SU-DHL-6 (cell line): Measurements from ENCODE around the gene ZNF219.

Experiments used
- H2AFZ ChIP-seq: fragments of 200-600 bp; sonication (generic); 2 replicates; pipeline ENCODE4 v1.6.1; 2014; ENCODE audit warnings: low read depth, mild to moderate bottlenecking, moderate library complexity, mixed read lengths, antibody characterized with exemption, low read length; ENCODE audit not compliant: severe bottlenecking
- H3F3A ChIP-seq: fragments of 200-600 bp; shearing (Covaris generic); 2 replicates; pipeline ENCODE4 v1.6.0; 2016; ENCODE audit warnings: antibody characterized with exemption, mild to moderate bottlenecking; ENCODE audit not compliant: insufficient read depth
- H3K27ac ChIP-seq: fragments of 200-600 bp; sonication (generic); 2 replicates; pipeline ENCODE4 v1.5.1; 2016; ENCODE audit warnings: low read depth, mild to moderate bottlenecking, low read length, moderate library complexity, mixed read lengths
- H3K27me3 ChIP-seq: fragments of 200-600 bp; sonication (generic), shearing (Covaris generic); 2 replicates; pipeline ENCODE4 v1.6.0; 2014; ENCODE audit warnings: mild to moderate bottlenecking, low read length
- H3K36me3 ChIP-seq: fragments of 200-600 bp; sonication (generic); 2 replicates; pipeline ENCODE4 v1.6.1; 2014; ENCODE audit warnings: mild to moderate bottlenecking, low read length, mixed read lengths
- H3K4me2 ChIP-seq: fragments of 300-600, 200-600 bp; shearing (Covaris generic), sonication (generic); 2 replicates; pipeline ENCODE4 v1.6.0; 2014; ENCODE audit warnings: low read length, low read depth, mild to moderate bottlenecking; ENCODE audit not compliant: poor library complexity, severe bottlenecking
- H3K4me3 ChIP-seq: fragments of 200-600 bp; sonication (generic); 2 replicates; pipeline ENCODE4 v1.5.1; 2014; ENCODE audit warnings: antibody characterized with exemption, low read length, mild to moderate bottlenecking, mixed read lengths; ENCODE audit not compliant: insufficient read depth, poor library complexity, severe bottlenecking
- H3K79me2 ChIP-seq: fragments of 200-600 bp; sonication (generic); 2 replicates; pipeline ENCODE4 v1.6.1; 2014; ENCODE audit warnings: mild to moderate bottlenecking, low read length, moderate library complexity; ENCODE audit not compliant: insufficient read depth
- H3K9ac ChIP-seq: fragments of 200-600 bp; sonication (generic); 2 replicates; pipeline ENCODE4 v1.7.0; 2014; ENCODE audit warnings: mild to moderate bottlenecking, low read length
- H3K9me2 ChIP-seq: fragments of 200-600 bp; sonication (generic); replicated peaks from 2 replicates; pipeline ENCODE4 v1.6.1; 2014; ENCODE audit warnings: low read length; ENCODE audit not compliant: insufficient read depth
- H3K9me3 ChIP-seq: fragments of 200-600 bp; sonication (generic); 2 replicates; pipeline ENCODE4 v1.6.1; 2014; ENCODE audit warnings: low read length, mixed read lengths; ENCODE audit not compliant: insufficient read depth
- H4K20me1 ChIP-seq: fragments of 200-600 bp; sonication (generic); 2 replicates; pipeline ENCODE4 v1.6.1; 2014; ENCODE audit warnings: low read depth, mild to moderate bottlenecking, antibody characterized with exemption, low read length, moderate library complexity, mixed read lengths
- EZH2phosphoT487 ChIP-seq: fragments of 200-600 bp; sonication (generic), shearing (Covaris generic); conservative IDR thresholded peaks from 2 replicates; pipeline ENCODE4 v1.6.1; 2018; ENCODE audit warnings: mild to moderate bottlenecking, antibody characterized with exemption, low read length, moderate library complexity, mixed read lengths
- TF ChIP-seq, protein P1 (sequence below): fragments of 200-600 bp; sonication (generic); IDR thresholded peaks from one replicate; pipeline ENCODE4 v1.5.1; 2017; ENCODE audit warnings: antibody characterized with exemption, mild to moderate bottlenecking, low read length, moderate library complexity; ENCODE audit not compliant: insufficient read depth, poor library complexity, severe bottlenecking

The ZNF219 gene

GRCh38 chr14:21105095-21105494, 6.6 kb upstream of the ZNF219 start:
- Histone ChIP-seq H3K9me2 (no peaks in the 10 kb centered on the region), H3K9me3 (no peaks in the 10 kb centered on the region), H3K36me3 (no peaks in the 10 kb centered on the region), H3K27me3 (no peaks in the 10 kb centered on the region), H3K79me2 (no peaks in the 10 kb centered on the region), H3K9ac (peak overlapping the region; percentile 96), H2AFZ (no peak overlapping the region), H4K20me1 (no peaks in the 10 kb centered on the region), H3K4me2 (peak overlapping the region; percentile 64), H3K4me3 (no peak overlapping the region), H3K27ac (no peak overlapping the region), H3F3A (no peaks in the 10 kb centered on the region; the same call in 1 of the 2 replicates)
- TF ChIP-seq EZH2phosphoT487: no peak
- TF ChIP-seq, protein P1, sequence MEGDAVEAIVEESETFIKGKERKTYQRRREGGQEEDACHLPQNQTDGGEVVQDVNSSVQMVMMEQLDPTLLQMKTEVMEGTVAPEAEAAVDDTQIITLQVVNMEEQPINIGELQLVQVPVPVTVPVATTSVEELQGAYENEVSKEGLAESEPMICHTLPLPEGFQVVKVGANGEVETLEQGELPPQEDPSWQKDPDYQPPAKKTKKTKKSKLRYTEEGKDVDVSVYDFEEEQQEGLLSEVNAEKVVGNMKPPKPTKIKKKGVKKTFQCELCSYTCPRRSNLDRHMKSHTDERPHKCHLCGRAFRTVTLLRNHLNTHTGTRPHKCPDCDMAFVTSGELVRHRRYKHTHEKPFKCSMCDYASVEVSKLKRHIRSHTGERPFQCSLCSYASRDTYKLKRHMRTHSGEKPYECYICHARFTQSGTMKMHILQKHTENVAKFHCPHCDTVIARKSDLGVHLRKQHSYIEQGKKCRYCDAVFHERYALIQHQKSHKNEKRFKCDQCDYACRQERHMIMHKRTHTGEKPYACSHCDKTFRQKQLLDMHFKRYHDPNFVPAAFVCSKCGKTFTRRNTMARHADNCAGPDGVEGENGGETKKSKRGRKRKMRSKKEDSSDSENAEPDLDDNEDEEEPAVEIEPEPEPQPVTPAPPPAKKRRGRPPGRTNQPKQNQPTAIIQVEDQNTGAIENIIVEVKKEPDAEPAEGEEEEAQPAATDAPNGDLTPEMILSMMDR: no peak

DNA sequence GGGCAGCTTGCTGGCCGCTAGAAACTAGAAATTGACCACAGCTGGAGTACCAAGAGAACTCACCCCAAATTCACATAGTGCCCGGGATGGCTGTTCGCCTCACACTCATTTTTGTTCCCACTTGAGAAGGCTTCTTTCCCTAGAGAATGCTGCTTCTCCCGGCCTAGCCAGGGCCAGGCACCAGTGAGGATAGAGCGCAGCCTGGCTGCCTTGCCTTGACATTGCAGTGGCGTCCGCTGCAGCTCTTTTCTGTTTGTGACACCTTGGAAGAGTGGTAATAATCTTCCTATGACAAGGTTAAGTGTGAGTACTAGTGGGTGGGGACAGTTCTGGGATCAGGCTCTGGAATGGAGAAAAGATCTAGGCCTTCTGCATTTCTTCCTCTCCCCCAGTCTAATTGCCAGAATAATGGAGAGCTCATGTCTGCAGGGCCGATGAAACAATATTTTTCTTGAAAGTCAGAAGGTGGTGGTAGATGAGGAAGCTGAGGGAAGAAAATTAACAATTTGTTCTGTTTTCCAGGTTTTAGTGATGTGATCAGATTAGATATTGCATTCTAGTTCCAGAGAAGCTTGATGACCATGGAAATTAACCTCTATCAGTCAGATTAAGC, 6.1 kb upstream of the ZNF219 start:
- TF ChIP-seq, protein P1: peak; percentile 92
- no peak for TF ChIP-seq EZH2phosphoT487
- H3K4me2 ChIP-seq: peak overlapping the region; percentile 64
- no peaks in the 10 kb centered on the region for H3K79me2 ChIP-seq
- H3K27ac ChIP-seq: peak overlapping the region; percentile 82
- H3F3A ChIP-seq: no peaks in the 10 kb centered on the region; the same call in 1 of the 2 replicates
- H3K36me3 ChIP-seq: no peaks in the 10 kb centered on the region
- H3K9me3 ChIP-seq: no peaks in the 10 kb centered on the region
- no peaks in the 10 kb centered on the region for H3K27me3 ChIP-seq
- no peaks in the 10 kb centered on the region for H3K9me2 ChIP-seq
- peak overlapping the region; percentile 88 for H3K4me3 ChIP-seq
- H4K20me1 ChIP-seq: no peaks in the 10 kb centered on the region
- peak overlapping the region; percentile 74 for H2AFZ ChIP-seq
- H3K9ac ChIP-seq: peak overlapping the region; percentile 96

DNA sequence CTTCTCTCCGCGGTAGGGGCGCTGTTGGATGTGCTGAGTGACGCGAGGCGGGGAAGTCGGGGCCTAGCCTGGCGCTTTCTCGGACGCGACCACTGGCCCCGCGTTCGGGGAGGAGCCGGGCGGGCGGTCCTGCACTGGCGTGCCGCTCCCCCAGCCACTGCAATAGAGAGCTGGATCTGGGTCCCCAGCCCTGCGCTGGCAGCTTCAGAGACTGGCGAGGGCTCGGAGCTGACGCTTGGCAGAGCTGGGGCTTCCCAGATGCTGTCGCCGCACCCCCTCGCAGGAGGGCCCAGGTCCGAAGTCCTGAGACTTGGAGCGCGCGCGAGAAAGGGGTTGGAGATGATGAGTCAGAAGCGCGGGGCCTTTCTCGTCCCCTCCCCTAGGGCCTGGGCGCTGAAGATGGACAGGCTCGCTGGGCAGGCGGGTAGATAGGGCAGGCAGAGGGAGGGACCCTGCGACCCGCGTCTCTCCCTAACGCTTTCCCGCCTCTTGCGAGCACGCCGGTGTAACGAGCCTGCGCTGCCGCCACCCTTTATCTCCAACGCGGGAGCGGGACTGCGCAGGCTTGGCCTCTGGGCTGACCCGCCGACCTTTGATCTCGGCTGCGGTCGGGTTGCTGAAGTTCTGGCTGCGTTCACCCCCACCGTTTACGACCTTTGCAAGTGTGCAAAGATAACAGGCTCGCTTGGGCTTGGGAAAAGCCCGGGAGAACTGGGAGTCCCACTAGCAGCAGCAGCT, 5.4 kb upstream of the ZNF219 start:
- Histone ChIP-seq H3K4me2 (peak overlapping the region; percentile 64), H3K9ac (peak overlapping the region; percentile 96), H3K9me3 (no peaks in the 10 kb centered on the region), H3K27ac (peak overlapping the region; percentile 82), H3K9me2 (no peaks in the 10 kb centered on the region), H3K27me3 (no peaks in the 10 kb centered on the region), H4K20me1 (no peaks in the 10 kb centered on the region), H3F3A (peaks cover 2% of the 10 kb centered on the region; the same call in 1 of the 2 replicates), H3K79me2 (no peaks in the 10 kb centered on the region), H3K36me3 (no peaks in the 10 kb centered on the region), H2AFZ (peak overlapping the region; percentile 74), H3K4me3 (peak overlapping the region; percentile 88)
- TF ChIP-seq, protein P1: no peak
- TF ChIP-seq EZH2phosphoT487: no peak
